Measurements from ENCODE around the gene NTSR2.

NTSR2 gene, protein sequence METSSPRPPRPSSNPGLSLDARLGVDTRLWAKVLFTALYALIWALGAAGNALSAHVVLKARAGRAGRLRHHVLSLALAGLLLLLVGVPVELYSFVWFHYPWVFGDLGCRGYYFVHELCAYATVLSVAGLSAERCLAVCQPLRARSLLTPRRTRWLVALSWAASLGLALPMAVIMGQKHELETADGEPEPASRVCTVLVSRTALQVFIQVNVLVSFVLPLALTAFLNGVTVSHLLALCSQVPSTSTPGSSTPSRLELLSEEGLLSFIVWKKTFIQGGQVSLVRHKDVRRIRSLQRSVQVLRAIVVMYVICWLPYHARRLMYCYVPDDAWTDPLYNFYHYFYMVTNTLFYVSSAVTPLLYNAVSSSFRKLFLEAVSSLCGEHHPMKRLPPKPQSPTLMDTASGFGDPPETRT

GRCh38 chr2:11669454-11670291 is at the start of gene NTSR2:
TSS of gene NTSR2 (minus strand) at chr2:11670195. CDS start at chr2:11670129, 66 bp downstream.
- no peak for DNase-seq

GRCh38 chr2:11719230-11719977 is 49.4 kb upstream of the NTSR2 start:
- no peak for DNase-seq

DNA sequence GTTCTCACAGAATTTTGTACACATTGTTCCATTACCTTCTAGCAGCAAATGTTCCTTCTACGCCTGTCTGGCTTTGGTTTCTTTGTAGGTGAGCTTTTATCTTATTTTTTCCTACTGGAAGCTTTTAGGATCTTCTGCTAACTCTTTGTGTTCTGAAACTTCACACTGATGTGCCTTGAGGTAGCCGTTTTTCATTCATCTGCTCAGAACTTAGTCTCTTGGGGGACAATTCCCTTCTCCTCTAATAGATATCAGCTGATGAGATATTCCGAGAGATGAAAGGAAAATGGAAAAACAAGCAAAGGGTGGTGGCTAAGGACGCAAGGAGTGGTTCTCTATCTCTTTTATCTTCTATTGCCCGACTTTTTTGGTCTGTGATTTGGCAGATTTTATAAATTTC is 48.6 kb upstream of the NTSR2 start:
- no peak for DNase-seq

DNA sequence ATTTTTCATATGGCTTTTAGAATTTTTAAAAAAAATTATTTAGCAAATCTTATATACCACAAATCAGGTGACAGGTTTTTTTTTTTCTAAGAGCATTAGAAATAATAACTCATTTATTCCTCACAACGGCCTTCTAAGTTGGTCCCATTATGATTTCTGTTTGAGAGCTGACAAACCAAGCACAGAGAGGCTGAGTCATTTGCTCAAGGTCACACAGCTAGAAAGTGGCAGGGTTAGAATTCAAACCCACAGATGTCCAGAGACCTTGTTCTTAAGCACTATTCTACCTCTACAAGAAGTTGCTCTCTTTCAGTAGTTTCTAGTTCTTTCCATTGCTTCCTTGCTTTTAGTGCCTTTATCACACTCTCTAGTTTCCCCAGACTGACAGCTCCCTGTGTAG is 47.6 kb upstream of the NTSR2 start:
- DNase-seq = no peak

GRCh38 chr2:11716689-11717321 is 46.8 kb upstream of the NTSR2 start:
- DNase-seq = no peak

GRCh38 chr2:11715987-11716652 is 46.1 kb upstream of the NTSR2 start:
- DNase-seq = no peak

GRCh38 chr2:11713815-11714214 is 43.8 kb upstream of the NTSR2 start:
- no peak for DNase-seq

GRCh38 chr2:11712866-11713265 is 42.9 kb upstream of the NTSR2 start:
- DNase-seq = no peak

- no peak for DNase-seq
Observed at GRCh38 chr2:11711751-11712150, 41.8 kb upstream of the NTSR2 start.

DNA sequence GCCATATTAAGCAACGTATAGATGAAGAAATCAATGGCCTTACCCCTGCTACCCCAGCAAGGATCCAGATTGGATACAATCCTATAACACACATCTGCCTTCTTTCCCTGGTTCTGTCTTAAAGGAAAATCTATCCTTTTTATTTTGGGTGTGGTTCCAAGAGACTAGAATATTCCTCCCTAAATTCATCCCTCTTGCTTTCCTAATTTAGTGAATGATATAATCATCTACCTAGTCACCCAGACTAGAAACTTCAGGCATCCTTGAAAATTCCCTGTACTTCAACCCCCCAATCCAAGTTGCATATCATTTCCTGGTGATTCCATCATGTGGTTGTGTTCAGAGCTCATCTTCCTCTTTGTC is 41.3 kb upstream of the NTSR2 start:
- DNase-seq = no peak

GRCh38 chr2:11710632-11711353 is 40.8 kb upstream of the NTSR2 start:
- DNase-seq = no peak

DNA sequence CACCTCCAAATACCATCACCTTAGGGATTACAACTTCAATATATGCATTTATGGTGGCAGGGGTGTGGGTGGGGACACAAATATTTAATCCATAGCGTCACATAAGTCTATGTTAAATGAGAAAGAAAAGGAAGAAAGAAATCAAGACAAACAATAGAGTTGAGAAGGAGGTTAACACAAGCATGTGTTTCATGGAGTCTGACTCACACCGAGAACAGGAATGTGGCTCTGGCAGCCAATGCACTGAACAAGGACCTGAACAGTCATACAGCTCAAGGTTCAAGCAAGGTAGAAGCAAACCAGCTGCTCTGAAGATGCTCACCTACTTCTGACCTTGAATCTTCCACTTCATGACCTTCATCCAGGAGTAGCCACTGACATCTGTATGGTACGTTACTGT is 40.2 kb upstream of the NTSR2 start:
- DNase-seq = no peak

DNA sequence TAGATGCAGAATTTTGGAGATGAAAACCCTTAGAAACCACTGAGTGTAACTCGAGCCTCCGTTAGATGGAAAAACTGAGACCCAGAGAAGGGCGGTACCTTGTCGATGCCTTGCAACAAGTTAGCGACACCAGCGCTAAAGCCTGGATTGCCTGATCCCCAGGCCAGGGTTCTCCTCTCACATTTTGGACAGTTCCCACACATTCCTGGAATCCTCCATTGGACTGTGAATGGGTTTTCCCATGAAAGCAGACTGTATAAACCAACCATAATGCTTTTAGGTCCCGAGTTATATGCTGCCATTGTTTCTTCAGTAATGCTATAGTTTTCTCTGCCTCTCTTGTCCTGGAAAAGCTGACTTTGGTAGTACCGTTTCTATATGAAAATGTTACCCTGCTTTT is 39.3 kb upstream of the NTSR2 start:
- DNase-seq = no peak

GRCh38 chr2:11708106-11708505 is 38.1 kb upstream of the NTSR2 start:
- no peak for DNase-seq

- no peak for DNase-seq
Observed at GRCh38 chr2:11705711-11706110, 35.7 kb upstream of the NTSR2 start.

DNA sequence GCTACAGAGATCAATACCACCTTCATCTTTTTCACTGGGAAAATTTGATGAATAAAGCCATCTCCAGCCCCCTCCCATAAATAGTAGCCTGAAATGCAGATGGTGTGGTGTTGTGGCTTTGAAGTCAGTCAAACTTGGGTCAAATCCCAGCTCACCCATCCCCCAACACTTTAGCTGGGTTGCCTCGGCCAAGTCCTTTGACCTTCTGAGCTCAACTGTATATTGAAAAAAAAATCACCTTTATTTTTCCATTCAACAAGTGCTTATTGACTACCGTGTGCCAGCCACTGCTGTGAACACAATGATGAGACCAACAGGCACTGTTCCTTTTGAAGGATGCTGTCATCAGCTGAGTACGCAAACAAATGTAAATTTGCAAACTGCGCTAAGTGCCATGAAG is 35.1 kb upstream of the NTSR2 start:
- DNase-seq = no peak

DNA sequence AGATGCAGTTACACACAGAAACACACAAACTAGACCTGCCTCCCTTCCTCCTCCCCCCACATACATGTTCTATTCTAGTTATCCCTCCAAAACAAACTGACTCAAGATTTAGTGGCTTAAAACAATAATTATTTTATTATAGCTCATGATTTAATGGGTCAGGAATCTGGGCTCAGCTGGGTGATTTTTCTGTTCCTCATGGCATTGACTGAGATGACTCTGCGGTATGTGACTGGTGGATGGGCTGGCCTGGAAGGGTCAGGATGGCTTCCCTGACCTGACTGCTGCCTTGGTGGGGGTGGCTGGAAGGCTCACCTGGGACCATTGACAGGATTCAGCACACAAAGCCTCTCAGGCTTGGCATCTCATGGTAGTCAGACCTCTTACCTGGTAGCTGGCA is 33.7 kb upstream of the NTSR2 start:
- DNase-seq = no peak

GRCh38 chr2:11702946-11703345 is 33.0 kb upstream of the NTSR2 start:
- no peak for DNase-seq

- peak; percentile 76 for DNase-seq
Observed at GRCh38 chr2:11701751-11702301, 31.8 kb upstream of the NTSR2 start.

GRCh38 chr2:11701206-11701605 is 31.2 kb upstream of the NTSR2 start:
- DNase-seq = no peak
